HUES48 (cell line): Measurements from ENCODE around the gene MAPK1IP1L.

Experiments
- H3K27ac ChIP-seq: one replicate; pipeline ENCODE4 v1.7.0; 2013; ENCODE audit warnings: low read depth, low read length, inconsistent platforms
- H3K27me3 ChIP-seq: 2 replicates; pipeline ENCODE4 v1.6.1; 2013; ENCODE audit warnings: mild to moderate bottlenecking, low read length; ENCODE audit not compliant: control insufficient read depth, insufficient read depth
- H3K36me3 ChIP-seq: 2 replicates; pipeline ENCODE4 v1.6.1; 2013; ENCODE audit warnings: low read length; ENCODE audit not compliant: control insufficient read depth, insufficient read depth
- H3K4me1 ChIP-seq: 2 replicates; pipeline ENCODE4 v1.6.1; 2013; ENCODE audit warnings: mild to moderate bottlenecking, low read length; ENCODE audit not compliant: control insufficient read depth, insufficient read depth
- H3K4me3 ChIP-seq: 2 replicates; pipeline ENCODE4 v1.5.1; 2013; ENCODE audit warnings: mild to moderate bottlenecking, low read depth, low read length
- H3K9ac ChIP-seq: 2 replicates; pipeline ENCODE4 v1.6.1; 2013; ENCODE audit warnings: mild to moderate bottlenecking, low read depth, low read length, moderate library complexity
- H3K9me3 ChIP-seq: 2 replicates; pipeline ENCODE4 v1.6.1; 2013; ENCODE audit warnings: low read length; ENCODE audit not compliant: control insufficient read depth, insufficient read depth

Gene MAPK1IP1L

DNA sequence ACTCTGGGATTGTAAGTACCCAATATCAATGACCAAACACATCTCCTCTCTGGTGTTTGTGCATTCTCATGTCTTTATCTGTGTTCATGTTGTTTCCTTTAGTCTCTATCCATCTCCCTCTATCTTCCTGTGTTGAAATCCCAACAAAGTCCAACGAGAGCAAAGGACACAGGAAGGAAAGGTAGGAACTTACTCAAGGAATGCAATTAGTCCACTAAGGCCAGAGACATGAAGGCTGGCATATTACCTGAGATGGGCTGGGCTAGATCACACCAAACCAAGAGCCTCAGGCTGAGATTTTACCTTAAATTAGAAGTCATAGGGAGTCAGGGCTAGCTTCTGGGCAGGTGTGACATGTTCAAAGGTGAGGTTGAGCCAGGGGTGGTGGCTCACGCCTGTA, 63.3 kb downstream of the MAPK1IP1L start:
- no peaks in the 10 kb centered on the region for H3K4me1 ChIP-seq
- H3K36me3 ChIP-seq = no peaks in the 10 kb centered on the region
- no peaks in the 10 kb centered on the region for H3K9me3 ChIP-seq
- H3K27me3 ChIP-seq = no peaks in the 10 kb centered on the region
- H3K9ac ChIP-seq = no peak overlapping the region
- no peak overlapping the region for H3K27ac ChIP-seq
- no peak overlapping the region for H3K4me3 ChIP-seq

DNA sequence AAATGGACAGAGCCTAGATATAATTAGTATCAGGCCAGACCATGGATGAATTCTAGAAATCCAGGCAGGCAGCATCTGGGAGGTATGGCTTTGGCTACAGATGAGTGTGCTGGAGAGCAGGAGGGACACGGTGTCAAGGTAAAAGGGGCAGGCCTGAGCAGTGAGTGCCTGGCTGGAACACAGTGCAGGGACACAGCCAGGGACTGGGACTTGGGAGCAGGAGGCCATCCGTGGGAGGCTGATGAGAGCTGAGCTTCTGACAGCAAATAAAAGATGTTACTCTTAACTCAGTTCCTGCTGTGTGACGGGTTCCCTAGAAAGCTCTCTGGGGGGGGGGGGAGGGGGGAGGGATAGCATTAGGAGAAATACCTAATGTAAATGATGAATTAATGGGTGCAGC, 64.0 kb downstream of the MAPK1IP1L start:
- Histone ChIP-seq H3K9ac (no peak overlapping the region), H3K4me1 (no peaks in the 10 kb centered on the region), H3K27me3 (no peaks in the 10 kb centered on the region), H3K27ac (no peak overlapping the region), H3K4me3 (no peak overlapping the region), H3K9me3 (no peaks in the 10 kb centered on the region), H3K36me3 (no peaks in the 10 kb centered on the region)

DNA sequence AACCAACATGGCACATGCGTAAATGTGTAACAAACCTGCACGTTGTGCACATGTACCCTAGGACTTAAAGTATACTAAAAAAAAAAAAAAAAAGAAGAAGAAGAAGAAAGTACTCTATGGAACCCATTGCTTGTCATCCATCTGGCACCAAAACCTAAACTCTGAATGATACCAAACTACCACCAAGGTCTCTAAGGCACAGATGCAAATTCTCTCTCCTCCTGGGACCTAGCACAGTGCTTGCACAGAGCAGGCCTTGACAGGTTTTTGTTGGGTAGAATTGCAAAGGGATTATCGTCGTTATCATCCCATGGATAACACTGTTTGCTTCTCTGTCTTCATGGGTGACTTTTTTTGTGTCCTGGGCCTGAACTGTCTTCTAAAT, 64.4 kb downstream of the MAPK1IP1L start:
- Histone ChIP-seq H3K27me3 (no peaks in the 10 kb centered on the region), H3K4me3 (no peak overlapping the region), H3K27ac (no peak overlapping the region), H3K9me3 (no peaks in the 10 kb centered on the region), H3K4me1 (peaks cover 1% of the 10 kb centered on the region; the same call in 1 of the 2 replicates), H3K36me3 (no peaks in the 10 kb centered on the region), H3K9ac (no peak overlapping the region)

DNA sequence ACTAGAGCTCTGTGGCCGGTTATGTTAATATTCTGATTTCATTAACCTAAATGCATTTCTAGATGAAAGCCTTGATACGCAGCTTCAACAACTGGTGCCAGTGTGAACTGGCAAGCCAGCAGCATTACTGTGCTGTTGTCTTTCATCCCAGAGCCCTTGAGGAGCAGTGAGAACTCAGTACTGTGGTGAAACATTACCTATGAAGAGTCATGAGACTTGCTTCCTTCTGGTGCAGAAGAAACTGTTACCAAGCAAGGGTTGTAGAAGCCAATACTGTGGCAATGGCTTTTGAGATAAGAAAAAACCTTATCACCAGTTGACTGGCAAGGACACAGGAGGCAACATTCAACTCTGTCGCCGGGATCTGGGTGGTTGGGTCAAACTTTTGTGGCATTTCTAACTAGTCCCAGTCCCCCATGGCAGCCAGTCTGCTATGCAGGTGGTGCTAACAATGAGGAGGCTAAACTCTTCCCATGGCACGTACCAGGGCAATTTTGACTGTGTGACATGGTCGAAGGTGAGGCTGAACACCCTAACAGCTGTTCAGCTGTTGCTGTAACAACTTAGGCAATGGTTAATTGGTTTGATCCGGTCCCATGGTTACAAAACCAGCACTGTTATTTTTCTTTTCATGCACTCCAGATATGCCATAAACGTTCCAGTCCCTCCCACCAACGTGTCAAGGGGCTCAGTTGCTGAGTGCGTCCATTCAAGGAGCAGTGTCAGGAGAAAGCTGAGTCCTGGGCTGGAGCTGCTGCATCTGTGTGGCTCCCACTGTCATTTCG, 65.0 kb downstream of the MAPK1IP1L start:
- no peaks in the 10 kb centered on the region for H3K36me3 ChIP-seq
- H3K27ac ChIP-seq = no peak overlapping the region
- no peak overlapping the region for H3K9ac ChIP-seq
- H3K4me1 ChIP-seq = peaks cover 4% of the 10 kb centered on the region; the same call in 1 of the 2 replicates
- H3K9me3 ChIP-seq = no peaks in the 10 kb centered on the region
- no peaks in the 10 kb centered on the region for H3K27me3 ChIP-seq
- H3K4me3 ChIP-seq = no peak overlapping the region

DNA sequence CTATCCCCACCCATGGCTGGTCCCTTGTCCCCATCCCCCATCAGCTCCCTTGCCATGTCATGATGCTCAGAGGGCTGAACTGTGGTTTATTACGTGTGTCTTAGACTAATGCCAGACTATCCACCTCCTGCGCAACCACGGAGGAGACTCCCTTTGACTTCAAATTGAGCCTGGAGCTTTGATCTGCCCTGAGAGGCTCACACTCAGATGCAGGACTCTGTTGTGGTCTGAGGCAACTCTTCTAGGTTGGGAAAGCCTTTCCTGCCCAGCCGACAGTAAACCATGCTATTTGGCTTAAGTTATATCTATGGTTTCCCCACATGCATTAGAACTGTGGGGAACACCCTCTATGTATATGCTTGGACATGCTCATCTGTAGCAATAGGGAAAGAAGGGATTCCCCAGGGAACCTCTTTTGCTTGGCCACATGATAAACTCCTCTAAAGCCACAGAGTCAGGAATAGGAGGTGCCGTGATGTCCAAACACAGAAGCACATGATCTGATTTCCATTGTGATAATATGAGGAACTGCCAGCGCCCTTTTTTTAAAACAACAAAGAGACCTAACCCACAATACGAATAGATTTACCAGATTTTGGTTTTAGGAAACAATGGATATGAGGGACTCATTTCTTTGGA, 66.5 kb downstream of the MAPK1IP1L start:
- Histone ChIP-seq H3K4me3 (no peak overlapping the region), H3K27ac (no peak overlapping the region), H3K4me1 (peaks cover 4% of the 10 kb centered on the region; the same call in 1 of the 2 replicates), H3K9ac (no peak overlapping the region), H3K36me3 (no peaks in the 10 kb centered on the region), H3K27me3 (no peaks in the 10 kb centered on the region), H3K9me3 (no peaks in the 10 kb centered on the region)

DNA sequence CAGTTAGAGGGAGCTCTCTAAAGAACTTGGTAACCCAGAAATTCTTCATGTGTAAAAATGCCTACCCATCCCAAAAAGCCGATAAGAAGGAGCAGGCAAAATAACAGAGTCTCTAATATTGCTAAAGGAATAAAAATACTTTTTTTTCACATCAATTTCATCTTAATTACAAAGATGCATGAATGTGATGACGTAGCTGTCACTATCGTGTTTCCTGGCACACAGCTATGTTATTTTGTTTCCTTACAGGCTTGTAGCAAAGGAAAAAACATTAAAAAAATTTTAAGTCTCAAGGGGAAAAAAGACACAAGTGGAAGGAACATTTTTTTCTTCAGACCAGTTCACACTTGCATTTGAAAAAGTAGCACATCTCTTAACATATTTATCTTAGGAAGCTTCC, 67.3 kb downstream of the MAPK1IP1L start:
- H3K27ac ChIP-seq = no peak overlapping the region
- H3K4me1 ChIP-seq = peaks cover 4% of the 10 kb centered on the region; the same call in 1 of the 2 replicates
- no peaks in the 10 kb centered on the region for H3K36me3 ChIP-seq
- no peak overlapping the region for H3K4me3 ChIP-seq
- H3K27me3 ChIP-seq = no peaks in the 10 kb centered on the region
- H3K9ac ChIP-seq = no peak overlapping the region
- H3K9me3 ChIP-seq = no peaks in the 10 kb centered on the region
